Pulmonary artery endothelial cell (primary cell): ENCODE data around the gene LIPK. TPM values are rescaled to one million over a fixed set of nuclear protein-coding genes. Genes with fewer than 3 reads are reported as not detected.
"Not testable (repeated sequence)": the region's sequence is repeated elsewhere in the genome, so short reads cannot be mapped to it uniquely, and the experiment has no call there.

ENCODE experiments used
- DNase-seq: peaks from one replicate; pipeline ENCODE4 v3.0.0-alpha.2; 2011; ENCODE audit warnings: low read depth, low spot score
- total RNA-seq: library from RNA; depleted of rRNA; stranded (reverse); fragments of >200 nt; gene quantifications from 2 replicates; pipeline ENCODE4 v1.2.3, GENCODE V29; 2014

Gene LIPK
- total RNA-seq: not detected in 2 replicates

GRCh38 chr10:88705958-88706357 is at the start of gene LIPK:
Gene LIPK, plus strand, starts transcription at chr10:88706249. Its CDS starts 18,295 bp downstream, at chr10:88724544.
- DNase-seq: no peak

- DNase-seq: no peak
Measured at GRCh38 chr10:88657901-88658300, 48.1 kb upstream of the LIPK start.

- no peak for DNase-seq
Measured at GRCh38 chr10:88659725-88660597, 46.1 kb upstream of the LIPK start.

- DNase-seq: no peak
Measured at GRCh38 chr10:88660598-88660884, 45.5 kb upstream of the LIPK start.

GRCh38 chr10:88661018-88661417 is 45.0 kb upstream of the LIPK start:
- no peak for DNase-seq

GRCh38 chr10:88661577-88661976 is 44.5 kb upstream of the LIPK start:
- DNase-seq: no peak

- DNase-seq: not testable (repeated sequence)
Measured at GRCh38 chr10:88663153-88663552, 42.9 kb upstream of the LIPK start.

- no peak for DNase-seq
Measured at GRCh38 chr10:88664142-88664541, 41.9 kb upstream of the LIPK start, which contains the start of gene LIPF. Gene LIPF, plus strand, starts transcription at chr10:88664442. Its CDS starts 2,856 bp downstream, at chr10:88667298.

GRCh38 chr10:88668465-88668864 is 37.6 kb upstream of the LIPK start:
- DNase-seq: no peak

GRCh38 chr10:88670497-88670896 is 35.6 kb upstream of the LIPK start:
- no peak for DNase-seq

- DNase-seq: no peak
Measured at GRCh38 chr10:88672041-88672440, 34.0 kb upstream of the LIPK start.

- DNase-seq: no peak
Measured at GRCh38 chr10:88676283-88677060, 29.6 kb upstream of the LIPK start.

- DNase-seq: peak; percentile 32
Measured at GRCh38 chr10:88680958-88681357, 25.1 kb upstream of the LIPK start.

- DNase-seq: no peak
Measured at GRCh38 chr10:88682491-88682890, 23.6 kb upstream of the LIPK start.

GRCh38 chr10:88687853-88688467 is 18.1 kb upstream of the LIPK start:
- DNase-seq: no peak

GRCh38 chr10:88689366-88689765 is 16.7 kb upstream of the LIPK start:
- DNase-seq: no peak

GRCh38 chr10:88693392-88694020 is 12.5 kb upstream of the LIPK start:
- no peak for DNase-seq

GRCh38 chr10:88702848-88703597 is 3.0 kb upstream of the LIPK start:
- no peak for DNase-seq

GRCh38 chr10:88707429-88708155 is 1.5 kb downstream of the LIPK start:
- peak; percentile 11 for DNase-seq

GRCh38 chr10:88709361-88709760 is 3.3 kb downstream of the LIPK start:
- DNase-seq: not testable (repeated sequence)
